Upper lobe of left lung (tissue), 6 donors: ENCODE measurements around the gene SENP3. TPM values are rescaled to one million over a fixed set of nuclear protein-coding genes. Genes with fewer than 3 reads are reported as not detected.
"Not testable (repeated sequence)": the region's sequence is repeated elsewhere in the genome, so short reads cannot be mapped to it uniquely, and the experiment has no call there.

Experiments
- ATAC-seq, 2 donors: fragments of 200-7000 bp; cut with Tn5 transposase; one replicate each; pipeline ENCODE4 v1.9.1; 2022; ENCODE audit warnings: mild to moderate bottlenecking in 2 of 2, moderate library complexity in 2 of 2; ENCODE audit not compliant: low FRiP score in 2 of 2
- DNase-seq, 2 donors: peaks; one replicate each; pipeline ENCODE4 v3.0.0-alpha.2; 2019 to 2020
- H3K27ac ChIP-seq, 4 donors: fragments of 200-600 bp; sonication (generic); one replicate each; pipeline ENCODE4 v1.5.1; 2016 to 2019
- H3K27me3 ChIP-seq, 4 donors: fragments of 200-600 bp; sonication (generic); one replicate each; pipeline ENCODE4 v1.5.1; 2017 to 2019
- H3K36me3 ChIP-seq, 4 donors: fragments of 200-600 bp; sonication (generic); one replicate each; pipeline ENCODE4 v1.5.1; 2016 to 2019
- H3K4me1 ChIP-seq, 4 donors: fragments of 200-600 bp; sonication (generic); one replicate each; pipeline ENCODE4 v1.5.1; 2018 to 2019
- H3K4me3 ChIP-seq, 4 donors: fragments of 200-600 bp; sonication (generic); one replicate each; pipeline ENCODE4 v1.5.1; 2017 to 2019; ENCODE audit warnings: mild to moderate bottlenecking in 2 of 4, moderate library complexity in 1 of 4
- H3K9me3 ChIP-seq, 4 donors: fragments of 200-600 bp; sonication (generic); one replicate each; pipeline ENCODE4 v1.5.1; 2018 to 2019
- CTCF ChIP-seq, 6 experiments: fragments of 450-650 bp in 4 of 6; fragments of 200-600 bp in 2 of 6; sonication (generic) in 2 of 6; IDR thresholded peaks; one replicate each; pipeline ENCODE4 v1.5.1; 2016 to 2019; ENCODE audit warnings: antibody characterized with exemption in 6 of 6
- EP300 ChIP-seq, 4 donors: sonication (generic); formaldehyde crosslinking; IDR thresholded peaks; one replicate each; pipeline ENCODE4 v1.5.1; 2017; ENCODE audit warnings: antibody characterized with exemption in 4 of 4, control low read depth in 2 of 4
- POLR2A ChIP-seq, 4 donors: fragments of 450-650 bp; IDR thresholded peaks; one replicate each; pipeline ENCODE4 v1.5.1; 2016 to 2017; ENCODE audit warnings: antibody characterized with exemption in 4 of 4, mild to moderate bottlenecking in 2 of 4
- POLR2AphosphoS5 ChIP-seq, 2 donors: sonication (generic); formaldehyde crosslinking; IDR thresholded peaks; one replicate each; pipeline ENCODE4 v1.5.1; 2017; ENCODE audit warnings: antibody characterized with exemption in 2 of 2
- WGBS, 2 donors: methylation state at CpG; one replicate each; pipeline ENCODE4 v1.1.5; 2017 to 2018; 5-methylcytosine and 5-hydroxymethylcytosine counted together
- total RNA-seq, 6 donors: library from RNA; depleted of rRNA in 4 of 6; stranded (reverse); fragments of >200 nt in 4 of 6; gene quantifications; one replicate each; pipeline versions ENCODE4 v1.1.0 to v1.2.1, GENCODE V29; 2016 to 2021
- donor health status: DM: no; HTN: no; CAD: no; lungs with moderate emphysema.
- donor health status: DM: no; HTN: yes; CAD: no; lungs with severe emphysema.

SENP3 gene
- total RNA-seq, 6 donors from 2014 or later, result 54.2 to 108 (median 57.5) TPM

- WGBS, 2 donors, result 73 to 75% methylated on average over 18 to 23 of the region's 24 CpGs
- H3K9me3 ChIP-seq, result no peaks in the 10 kb centered on the region
- TF ChIP-seq POLR2A (IDR thresholded peaks at IDR 0.05) (no peak), POLR2AphosphoS5 (IDR thresholded peaks at IDR 0.05) (no peak), EP300 (IDR thresholded peaks at IDR 0.05) (no peak), CTCF (IDR thresholded peaks at IDR 0.05) (no peak)
- no peaks in the 10 kb centered on the region for H3K27me3 ChIP-seq
- ATAC-seq, result peak in 1 of 2 donors; percentile 23
- H3K27ac ChIP-seq, result peak within 1 kb of the TSS; percentile 12 to 59 (median 32)
- H3K4me3 ChIP-seq, result peak within 1 kb of the TSS; percentile 18 to 38 (median 26)
- H3K36me3 ChIP-seq, result peaks cover 29 to 77% (median 66%) of the 10 kb centered on the region in 4 donors
- peaks cover 16 to 18% (median 17%) of the 10 kb centered on the region in 4 donors for H3K4me1 ChIP-seq
- peak in 1 of 2 donors; percentile 76 for DNase-seq
Observed at GRCh38 chr17:7589891-7590691, 28.4 kb downstream of the SENP3 start, which contains the start of gene SOX15. SOX15 (minus strand) TSS chr17:7590094; CDS start chr17:7589676, 418 bp downstream.

- Histone ChIP-seq H3K4me3 (no peak overlapping the region), H3K4me1 (peaks cover 12 to 13% (median 13%) of the 10 kb centered on the region in 4 donors), H3K27ac (no peak overlapping the region), H3K27me3 (no peaks in the 10 kb centered on the region), H3K9me3 (no peaks in the 10 kb centered on the region), H3K36me3 (peaks cover 29 to 83% (median 72%) of the 10 kb centered on the region in 4 donors)
- 82 to 100% methylated on average over 1 to 4 of the region's 4 CpGs for WGBS, 2 donors
- ATAC-seq (no peak), DNase-seq (no peak)
- TF ChIP-seq POLR2A (IDR thresholded peaks at IDR 0.05) (no peak), CTCF (IDR thresholded peaks at IDR 0.05) (no peak), EP300 (IDR thresholded peaks at IDR 0.05) (no peak), POLR2AphosphoS5 (IDR thresholded peaks at IDR 0.05) (no peak)
Observed at GRCh38 chr17:7590743-7591142, 29.0 kb downstream of the SENP3 start.

- peaks cover 29 to 90% (median 78%) of the 10 kb centered on the region in 4 donors for H3K36me3 ChIP-seq
- H3K27ac ChIP-seq, result no peak overlapping the region
- H3K27me3 ChIP-seq, result no peaks in the 10 kb centered on the region
- no peaks in the 10 kb centered on the region for H3K9me3 ChIP-seq
- DNase-seq (no peak), ATAC-seq (no peak)
- TF ChIP-seq POLR2A (IDR thresholded peaks at IDR 0.05), result no peak
- 94 to 97% methylated on average over 4 to 5 of the region's 5 CpGs for WGBS, 2 donors
- no peak overlapping the region for H3K4me3 ChIP-seq
- peaks cover 12 to 13% (median 13%) of the 10 kb centered on the region in 4 donors for H3K4me1 ChIP-seq
Observed at GRCh38 chr17:7591596-7591995, 29.9 kb downstream of the SENP3 start.

- H3K4me3 ChIP-seq, result no peak overlapping the region
- no peaks in the 10 kb centered on the region for H3K9me3 ChIP-seq
- H3K27me3 ChIP-seq, result no peaks in the 10 kb centered on the region
- peaks cover 12 to 13% (median 13%) of the 10 kb centered on the region in 4 donors for H3K4me1 ChIP-seq
- DNase-seq (peak in 1 of 2 donors; percentile 78), ATAC-seq (no peak)
- H3K36me3 ChIP-seq, result peaks cover 32 to 90% (median 77%) of the 10 kb centered on the region in 4 donors
- H3K27ac ChIP-seq, result no peak overlapping the region
- WGBS, 2 donors, result 93 to 95% methylated on average over 21 to 23 of the region's 23 CpGs
- TF ChIP-seq CTCF (IDR thresholded peaks at IDR 0.05), result no peak
- no peak for TF ChIP-seq EP300 (IDR thresholded peaks at IDR 0.05)
- no peak for TF ChIP-seq POLR2A (IDR thresholded peaks at IDR 0.05)
- no peak for TF ChIP-seq POLR2AphosphoS5 (IDR thresholded peaks at IDR 0.05)
Observed at GRCh38 chr17:7592422-7593021, 30.8 kb downstream of the SENP3 start.

GRCh38 chr17:7593296-7593695 is 31.6 kb downstream of the SENP3 start:
- 90 to 93% methylated on average over 12 of the region's 12 CpGs for WGBS, 2 donors
- ATAC-seq (no peak), DNase-seq (peak in 1 of 2 donors; percentile 82)
- H3K4me1 ChIP-seq, result peaks cover 10 to 13% (median 11%) of the 10 kb centered on the region in 4 donors
- H3K27ac ChIP-seq, result no peak overlapping the region
- TF ChIP-seq POLR2A (IDR thresholded peaks at IDR 0.05) (no peak), POLR2AphosphoS5 (IDR thresholded peaks at IDR 0.05) (no peak), EP300 (IDR thresholded peaks at IDR 0.05) (no peak), CTCF (IDR thresholded peaks at IDR 0.05) (no peak)
- no peaks in the 10 kb centered on the region for H3K27me3 ChIP-seq
- H3K4me3 ChIP-seq, result no peak overlapping the region
- H3K36me3 ChIP-seq, result peaks cover 32 to 87% (median 77%) of the 10 kb centered on the region in 4 donors
- no peaks in the 10 kb centered on the region for H3K9me3 ChIP-seq

- not testable (repeated sequence) for H3K4me3 ChIP-seq, H3K27me3 ChIP-seq, DNase-seq, H3K4me1 ChIP-seq, ATAC-seq, H3K9me3 ChIP-seq, H3K27ac ChIP-seq
- peaks cover 42 to 97% (median 94%) of the 10 kb centered on the region in 4 donors for H3K36me3 ChIP-seq
- WGBS, 2 donors, result 59 to 92% methylated on average over 2 to 5 of the region's 5 CpGs
Observed at GRCh38 chr17:7597561-7597960, 35.8 kb downstream of the SENP3 start.
